Measurements from ENCODE around the gene SEPTIN3. TPM values are rescaled to one million over a fixed set of nuclear protein-coding genes. Genes with fewer than 3 reads are reported as not detected.

Gene SEPTIN3
- total RNA-seq, 5 donors from 2014 or later (not counting 1 experiment from before 2014, with no cell fraction given), result 0.10 to 0.30 (median 0.23) TPM

DNA sequence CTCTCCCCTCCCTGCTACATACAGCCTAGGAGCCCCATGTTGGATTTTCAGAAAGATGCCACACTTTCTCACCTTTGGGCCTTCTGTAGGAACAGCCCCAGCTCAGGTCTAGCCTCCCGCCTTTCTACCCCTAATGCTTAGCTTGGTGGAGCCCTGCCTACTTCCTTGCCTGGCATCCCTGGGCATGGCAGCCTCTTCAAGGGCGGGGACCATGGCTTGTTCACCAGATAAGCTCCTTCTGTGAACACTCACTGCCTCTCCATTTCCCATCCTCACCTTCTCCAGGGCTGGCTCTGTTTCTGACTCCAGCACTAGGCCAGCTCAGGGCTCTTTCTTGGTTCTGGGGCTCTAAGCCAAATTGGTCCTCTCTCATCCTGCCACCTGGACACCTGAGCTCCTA, 1.4 kb downstream of the SEPTIN3 start:
- 48% methylated on average over 2 of the region's 2 CpGs for WGBS (ENCODE audit: insufficient coverage)
- H3K36me3 Mint-ChIP-seq, result no peaks in the 10 kb centered on the region
- no peak overlapping the region for H3K4me3 Mint-ChIP-seq

DNA sequence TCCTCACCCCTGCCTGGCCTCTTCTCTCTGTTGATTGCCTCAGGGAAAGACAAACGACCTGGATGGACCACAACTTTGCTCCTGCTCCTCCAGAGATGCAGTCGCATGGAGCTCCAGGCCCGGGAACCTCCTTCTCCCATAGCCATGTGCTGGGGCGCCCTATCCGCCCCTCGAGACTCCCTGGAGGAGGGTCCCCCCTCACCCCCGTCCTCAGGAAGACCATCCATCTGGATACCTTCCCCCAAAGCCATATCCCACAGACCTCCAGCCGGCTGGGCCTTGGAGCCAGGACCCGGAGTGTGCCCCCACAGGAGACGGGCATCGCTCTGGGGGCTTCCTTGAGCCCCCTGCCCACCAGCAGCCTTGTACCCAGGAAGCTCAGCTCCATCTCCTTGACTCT, 2.2 kb downstream of the SEPTIN3 start:
- H3K27me3 ChIP-seq (replicated peaks in 1 of 2; ENCODE audit: control insufficient read depth in 2 of 2, extremely low read depth in 1 of 2, insufficient read depth in 2 of 2, low read length in 1 of 2), result peaks cover 0 to 53% of the 10 kb centered on the region in 2 experiments
- POLR2A ChIA-PET, result no interaction called here
- Mint-ChIP-seq H3K4me3 (no peak overlapping the region), H3K27me3 (peaks cover 24 to 50% of the 10 kb centered on the region in 2 donors), H3K36me3 (no peaks in the 10 kb centered on the region), H3K9me3 (no peaks in the 10 kb centered on the region), H3K4me1 (peaks cover 0 to 10% (median 5%) of the 10 kb centered on the region in 3 donors), H3K27ac (no peak overlapping the region)
- no peak overlapping the region for H3K27ac ChIP-seq (ENCODE audit: low read length)
- ATAC-seq (replicated peaks in 1 of 4) (no peak), DNase-seq (no peak)
- no peak overlapping the region for H3K4me3 ChIP-seq (ENCODE audit: control insufficient read depth in 1 of 2, extremely low read depth in 1 of 2, low read length in 1 of 2)
- WGBS (ENCODE audit: insufficient coverage), result 84% methylated on average over 6 of the region's 11 CpGs
- H3K36me3 ChIP-seq (ENCODE audit: control insufficient read depth in 2 of 2, extremely low read depth in 1 of 2, insufficient read depth in 1 of 2, low read length in 1 of 2), result no peaks in the 10 kb centered on the region
- peaks cover 0 to 6% of the 10 kb centered on the region in 2 experiments for H3K4me1 ChIP-seq (ENCODE audit: control insufficient read depth in 1 of 2, extremely low read depth in 1 of 2, insufficient read depth in 2 of 2, low read length in 2 of 2)
- H3K9me3 ChIP-seq, result no peaks in the 10 kb centered on the region
- CTCF ChIA-PET, result no interaction called here

More for the DNA sequence above, 1.4 kb downstream of the SEPTIN3 start:
- DNase-seq, result no peak
- no peak for ATAC-seq (replicated peaks in 1 of 4)
- ChIA-PET CTCF (no interaction called here), POLR2A (no interaction called here)
- Histone ChIP-seq H3K9me3 (no peaks in the 10 kb centered on the region), H3K27me3 (replicated peaks in 1 of 2; ENCODE audit: control insufficient read depth in 2 of 2, extremely low read depth in 1 of 2, insufficient read depth in 2 of 2, low read length in 1 of 2) (peaks cover 0 to 46% of the 10 kb centered on the region in 2 experiments), H3K27ac (ENCODE audit: low read length) (no peak overlapping the region), H3K4me1 (ENCODE audit: control insufficient read depth in 1 of 2, extremely low read depth in 1 of 2, insufficient read depth in 2 of 2, low read length in 2 of 2) (no peaks in the 10 kb centered on the region), H3K36me3 (ENCODE audit: control insufficient read depth in 2 of 2, extremely low read depth in 1 of 2, insufficient read depth in 1 of 2, low read length in 1 of 2) (no peaks in the 10 kb centered on the region), H3K4me3 (ENCODE audit: control insufficient read depth in 1 of 2, extremely low read depth in 1 of 2, low read length in 1 of 2) (no peak overlapping the region)
- no peak overlapping the region for H3K27ac Mint-ChIP-seq
- H3K4me1 Mint-ChIP-seq, result peaks cover 0 to 3% (median 0%) of the 10 kb centered on the region in 3 donors
- no peaks in the 10 kb centered on the region for H3K9me3 Mint-ChIP-seq
- peaks cover 17 to 43% of the 10 kb centered on the region in 2 donors for H3K27me3 Mint-ChIP-seq

DNA sequence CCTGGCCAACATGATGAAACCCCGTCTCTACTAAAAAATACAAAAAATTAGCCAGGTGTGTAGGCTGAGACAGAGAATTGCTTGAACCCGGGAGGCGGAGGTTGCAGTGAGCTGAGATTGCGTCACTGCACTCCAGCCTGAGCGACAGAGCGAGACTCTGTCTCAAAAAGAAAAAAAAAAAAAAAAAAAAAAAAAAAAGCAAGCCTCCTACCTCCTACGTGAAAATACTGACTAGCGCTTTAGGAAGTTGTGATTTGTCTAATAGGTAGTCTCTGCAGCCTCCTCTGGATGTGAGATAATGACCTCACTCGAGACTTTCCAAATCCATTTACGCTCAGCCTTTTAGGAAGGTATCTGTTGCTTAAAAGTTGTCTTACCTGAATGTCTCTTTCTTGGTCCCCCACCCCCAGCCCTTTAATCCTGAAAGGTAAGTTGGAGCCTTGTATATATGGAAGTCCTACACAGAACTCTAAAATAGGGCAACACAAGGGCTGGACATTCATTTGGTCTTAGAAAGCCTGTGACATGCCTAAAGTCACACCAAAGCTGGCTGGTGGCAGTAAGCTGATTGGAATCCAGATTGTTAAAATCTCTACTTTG, 5.5 kb downstream of the SEPTIN3 start:
- no peaks in the 10 kb centered on the region for H3K9me3 Mint-ChIP-seq
- no peak overlapping the region for H3K27ac ChIP-seq (ENCODE audit: low read length)
- ChIA-PET POLR2A (interaction anchor here in 1 of 2 donors (0.6 kb wide), 1 partner anchor 307 kb away, joined by 3 read pairs; no protein-coding TSS in a partner anchor), CTCF (no interaction called here)
- no peaks in the 10 kb centered on the region for H3K36me3 ChIP-seq (ENCODE audit: control insufficient read depth in 2 of 2, extremely low read depth in 1 of 2, insufficient read depth in 1 of 2, low read length in 1 of 2)
- WGBS (ENCODE audit: insufficient coverage), result no CpG with 5 or more reads among the region's 10 CpGs
- no peak overlapping the region for H3K4me3 ChIP-seq (ENCODE audit: control insufficient read depth in 1 of 2, extremely low read depth in 1 of 2, low read length in 1 of 2)
- H3K27me3 Mint-ChIP-seq, result peaks cover 24 to 54% of the 10 kb centered on the region in 2 donors
- peaks cover 0 to 14% (median 5%) of the 10 kb centered on the region in 3 donors for H3K4me1 Mint-ChIP-seq
- peaks cover 0 to 14% of the 10 kb centered on the region in 2 experiments for H3K4me1 ChIP-seq (ENCODE audit: control insufficient read depth in 1 of 2, extremely low read depth in 1 of 2, insufficient read depth in 2 of 2, low read length in 2 of 2)
- DNase-seq, result no peak
- H3K4me3 Mint-ChIP-seq, result peak overlapping the region in 2 of 3 donors; percentile 55 to 72
- peaks cover 3 to 65% of the 10 kb centered on the region in 2 experiments for H3K27me3 ChIP-seq (replicated peaks in 1 of 2; ENCODE audit: control insufficient read depth in 2 of 2, extremely low read depth in 1 of 2, insufficient read depth in 2 of 2, low read length in 1 of 2)
- ATAC-seq (replicated peaks in 1 of 4), result no peak
- no peak overlapping the region for H3K27ac Mint-ChIP-seq
- H3K9me3 ChIP-seq, result no peaks in the 10 kb centered on the region
- no peaks in the 10 kb centered on the region for H3K36me3 Mint-ChIP-seq

DNA sequence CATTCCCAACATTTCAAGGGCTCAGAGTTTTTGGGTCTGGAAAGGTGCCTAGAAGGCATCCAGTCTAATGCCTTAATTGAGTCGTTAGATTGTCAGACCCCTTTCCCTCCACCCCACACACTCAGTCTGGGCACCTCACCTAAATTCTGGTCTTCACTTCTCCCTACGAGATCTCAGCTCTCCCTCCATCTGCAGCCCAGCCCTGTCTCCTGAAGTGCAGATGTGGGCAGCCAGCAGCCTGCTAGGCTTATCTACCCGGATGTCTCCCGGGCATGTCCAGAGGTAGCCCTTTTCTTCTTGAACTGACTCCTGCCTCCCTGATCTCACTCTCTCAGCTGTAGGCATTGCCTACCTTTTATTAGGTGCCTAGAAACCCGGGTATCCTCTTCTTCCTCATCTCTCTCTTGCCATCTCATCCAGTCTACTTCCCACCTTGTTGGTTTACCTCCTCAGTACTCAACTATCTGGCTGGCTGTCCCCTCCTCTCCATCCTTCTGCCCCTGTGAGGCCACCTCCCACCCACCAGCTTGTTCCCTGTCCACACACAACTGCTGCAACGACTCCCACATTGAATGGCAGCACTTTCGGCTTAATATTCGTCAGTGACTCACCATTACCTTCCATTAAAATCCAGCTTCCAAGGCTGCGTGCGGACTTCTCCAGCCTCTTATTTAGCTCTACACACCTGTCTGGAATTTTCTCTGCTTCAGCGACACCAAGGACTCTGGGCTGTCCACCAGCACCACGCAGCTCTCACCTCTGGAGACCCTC, 6.2 kb downstream of the SEPTIN3 start:
- POLR2A ChIA-PET, result interaction anchor here in 1 of 2 donors (0.6 kb wide), 1 partner anchor 308 kb away, joined by 3 read pairs; no protein-coding TSS in a partner anchor

DNA sequence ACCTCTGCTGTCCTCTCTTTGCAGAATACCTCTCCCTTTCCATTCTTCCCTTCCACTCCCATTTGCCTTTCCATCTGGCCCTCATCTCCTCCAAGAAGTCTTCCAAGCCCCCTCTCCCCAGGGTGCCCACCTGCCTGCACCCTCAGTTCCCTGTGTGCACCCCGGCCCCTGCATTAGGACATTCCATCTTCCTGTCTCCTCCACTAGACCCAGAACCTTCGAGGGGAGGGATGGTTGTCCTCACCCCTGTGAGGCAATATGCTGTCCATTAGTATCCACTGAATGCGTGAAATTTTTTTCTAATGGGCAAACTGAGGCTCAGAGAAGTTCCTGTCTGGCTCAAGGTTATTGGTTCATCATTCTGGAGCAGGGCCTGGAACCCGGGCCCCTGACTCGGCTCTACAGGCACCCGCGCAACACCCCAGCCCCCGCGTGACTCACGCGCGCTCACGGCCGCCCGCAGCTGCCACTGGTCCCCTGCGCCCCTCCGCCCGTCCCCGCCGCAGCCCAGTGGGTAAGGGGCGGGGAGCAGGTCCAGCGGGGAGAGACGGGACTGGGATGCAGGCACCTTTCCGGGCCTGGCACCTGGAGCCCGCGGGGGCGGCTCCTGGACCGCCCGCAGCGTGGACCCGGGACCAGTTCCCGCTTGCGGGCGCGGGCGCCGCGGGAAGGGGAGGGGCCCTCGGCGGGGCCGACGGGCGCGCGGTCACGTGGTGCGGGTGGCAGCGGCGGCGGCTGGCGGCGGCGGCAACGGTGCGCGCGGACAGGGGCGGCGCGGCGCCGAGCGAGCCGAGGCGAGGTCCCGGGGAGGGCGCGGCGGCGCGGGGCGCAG, 7.0 kb downstream of the SEPTIN3 start:
- WGBS (ENCODE audit: insufficient coverage), result under 1% methylated on average over 70 of the region's 72 CpGs
- Mint-ChIP-seq H3K4me3 (peak overlapping the region; percentile 55 to 72 (median 68)), H3K4me1 (peaks cover 0 to 14% (median 5%) of the 10 kb centered on the region in 3 donors), H3K27ac (no peak overlapping the region), H3K9me3 (no peaks in the 10 kb centered on the region), H3K27me3 (peaks cover 23 to 43% of the 10 kb centered on the region in 2 donors), H3K36me3 (no peaks in the 10 kb centered on the region)
- POLR2A ChIA-PET, result no interaction called here
- CTCF ChIA-PET, result no interaction called here
- H3K36me3 ChIP-seq (ENCODE audit: control insufficient read depth in 2 of 2, extremely low read depth in 1 of 2, insufficient read depth in 1 of 2, low read length in 1 of 2), result no peaks in the 10 kb centered on the region
- H3K27me3 ChIP-seq (replicated peaks in 1 of 2; ENCODE audit: control insufficient read depth in 2 of 2, extremely low read depth in 1 of 2, insufficient read depth in 2 of 2, low read length in 1 of 2), result peaks cover 3 to 59% of the 10 kb centered on the region in 2 experiments
- H3K9me3 ChIP-seq, result no peaks in the 10 kb centered on the region
- ATAC-seq (replicated peaks in 1 of 4) (peak; percentile 73 to 88 (median 84)), DNase-seq (peak in 19 of 35 experiments; percentile 7 to 66 (median 28))
- H3K27ac ChIP-seq (ENCODE audit: low read length), result no peak overlapping the region
- peaks cover 0 to 14% of the 10 kb centered on the region in 2 experiments for H3K4me1 ChIP-seq (ENCODE audit: control insufficient read depth in 1 of 2, extremely low read depth in 1 of 2, insufficient read depth in 2 of 2, low read length in 2 of 2)
- peak overlapping the region; percentile 3 to 19 for H3K4me3 ChIP-seq (ENCODE audit: control insufficient read depth in 1 of 2, extremely low read depth in 1 of 2, low read length in 1 of 2)

More for the DNA sequence above, 6.2 kb downstream of the SEPTIN3 start:
- Mint-ChIP-seq H3K36me3 (no peaks in the 10 kb centered on the region), H3K4me1 (peaks cover 0 to 14% (median 5%) of the 10 kb centered on the region in 3 donors), H3K27ac (no peak overlapping the region), H3K27me3 (peaks cover 24 to 49% of the 10 kb centered on the region in 2 donors), H3K9me3 (no peaks in the 10 kb centered on the region), H3K4me3 (peak overlapping the region; percentile 55 to 72 (median 68))
- H3K4me3 ChIP-seq (ENCODE audit: control insufficient read depth in 1 of 2, extremely low read depth in 1 of 2, low read length in 1 of 2), result no peak overlapping the region
- DNase-seq (no peak), ATAC-seq (replicated peaks in 1 of 4) (no peak)
- H3K27me3 ChIP-seq (replicated peaks in 1 of 2; ENCODE audit: control insufficient read depth in 2 of 2, extremely low read depth in 1 of 2, insufficient read depth in 2 of 2, low read length in 1 of 2), result peaks cover 3 to 65% of the 10 kb centered on the region in 2 experiments
- no peak overlapping the region for H3K27ac ChIP-seq (ENCODE audit: low read length)
- no peaks in the 10 kb centered on the region for H3K9me3 ChIP-seq
- CTCF ChIA-PET, result no interaction called here
- H3K36me3 ChIP-seq (ENCODE audit: control insufficient read depth in 2 of 2, extremely low read depth in 1 of 2, insufficient read depth in 1 of 2, low read length in 1 of 2), result no peaks in the 10 kb centered on the region
- peaks cover 0 to 14% of the 10 kb centered on the region in 2 experiments for H3K4me1 ChIP-seq (ENCODE audit: control insufficient read depth in 1 of 2, extremely low read depth in 1 of 2, insufficient read depth in 2 of 2, low read length in 2 of 2)
- WGBS (ENCODE audit: insufficient coverage), result 82% methylated on average over 10 of the region's 12 CpGs

All from T-cell (primary cell).